ENCODE data around the gene PIEZO2. TPM values are rescaled to one million over a fixed set of nuclear protein-coding genes. Genes with fewer than 3 reads are reported as not detected.
A peak's percentile ranks its signal among the peaks of the same experiment; 100 is the strongest.

Gene PIEZO2
- polyA plus RNA-seq, 1 donor: 25.1 TPM

DNA sequence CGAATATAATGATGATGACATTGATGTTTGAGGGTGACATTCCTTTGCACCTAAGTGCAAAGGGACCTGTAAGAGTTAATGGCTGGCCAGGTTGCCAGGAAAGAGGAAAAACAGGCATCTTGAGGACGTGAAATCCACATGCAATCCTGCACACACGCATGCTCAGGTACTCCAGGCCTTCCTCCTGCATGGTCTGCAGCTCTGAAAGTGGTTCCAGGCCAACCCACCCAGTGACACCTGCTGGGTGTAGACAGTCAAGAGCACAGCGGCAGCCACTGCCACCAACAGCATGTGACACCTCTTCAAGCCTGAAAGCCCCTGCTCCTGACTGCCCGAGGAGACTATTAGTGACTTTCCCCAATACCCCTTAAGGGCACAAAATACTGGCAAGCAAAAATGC is 101.6 kb downstream of the PIEZO2 start:
- H3K27me3 ChIP-seq (ENCODE audit: control insufficient read depth, insufficient read depth, low read length): no peaks in the 10 kb centered on the region
- no peaks in the 10 kb centered on the region for H3K9me3 ChIP-seq (ENCODE audit: control insufficient read depth, low read depth, low read length)
- H3K4me1 ChIP-seq (ENCODE audit: control insufficient read depth, insufficient read depth, low read length): peaks cover 4% of the 10 kb centered on the region
- 100% methylated on average over 1 of the region's 5 CpGs for WGBS (ENCODE audit: insufficient coverage, low lambda C conversion rate)
- no peak overlapping the region for H3K4me3 ChIP-seq (ENCODE audit: low read length)
- H3K36me3 ChIP-seq (ENCODE audit: control insufficient read depth, insufficient read depth, low read length): no peaks in the 10 kb centered on the region
- DNase-seq: no peak
- no peak overlapping the region for H3K27ac ChIP-seq (ENCODE audit: low read length)

DNA sequence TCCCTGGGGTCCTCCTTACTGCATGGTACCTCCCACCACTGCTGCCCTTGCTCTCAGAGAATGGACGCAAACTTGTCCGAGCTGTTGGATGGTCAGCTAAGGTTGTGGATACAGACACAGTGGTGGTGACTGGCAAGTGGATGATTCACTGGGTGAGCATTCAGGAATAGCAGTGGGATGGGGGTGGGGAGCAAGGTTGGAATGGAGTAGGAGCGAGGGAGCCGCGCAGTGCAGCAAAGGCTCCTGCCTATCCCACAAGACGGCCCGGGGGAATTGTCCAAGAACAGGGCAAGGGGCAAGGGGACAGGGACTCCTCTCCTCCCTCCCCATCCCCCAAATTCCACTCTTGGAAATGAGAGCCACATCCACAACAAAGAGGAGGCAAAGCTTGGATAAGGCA is 102.2 kb downstream of the PIEZO2 start:
- no peaks in the 10 kb centered on the region for H3K36me3 ChIP-seq (ENCODE audit: control insufficient read depth, insufficient read depth, low read length)
- no peaks in the 10 kb centered on the region for H3K9me3 ChIP-seq (ENCODE audit: control insufficient read depth, low read depth, low read length)
- no peak for DNase-seq
- H3K27ac ChIP-seq (ENCODE audit: low read length): no peak overlapping the region
- peaks cover 4% of the 10 kb centered on the region for H3K4me1 ChIP-seq (ENCODE audit: control insufficient read depth, insufficient read depth, low read length)
- no CpG with 5 or more reads among the region's 7 CpGs for WGBS (ENCODE audit: insufficient coverage, low lambda C conversion rate)
- H3K4me3 ChIP-seq (ENCODE audit: low read length): no peak overlapping the region
- H3K27me3 ChIP-seq (ENCODE audit: control insufficient read depth, insufficient read depth, low read length): no peaks in the 10 kb centered on the region

DNA sequence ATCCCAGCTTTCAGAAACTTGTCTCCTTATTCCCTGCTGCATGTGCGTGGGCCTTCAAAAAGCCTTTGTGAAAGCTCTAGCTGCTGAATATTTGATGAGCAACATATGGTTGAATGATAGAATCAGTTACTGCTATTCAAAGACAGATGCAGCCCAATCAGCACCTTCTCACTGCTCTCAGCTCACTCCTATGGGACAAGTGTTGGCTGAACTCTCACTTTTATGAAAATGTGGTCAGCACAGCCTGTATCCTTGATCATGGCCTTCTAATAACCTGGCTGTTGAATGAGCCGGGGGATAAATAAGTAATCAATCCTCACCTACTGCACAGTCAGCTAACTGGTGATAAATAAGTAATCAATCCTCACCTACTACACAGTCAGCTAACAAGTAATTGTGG is 103.2 kb downstream of the PIEZO2 start:
- H3K36me3 ChIP-seq (ENCODE audit: control insufficient read depth, insufficient read depth, low read length): no peaks in the 10 kb centered on the region
- no CpG with 5 or more reads among the region's 2 CpGs for WGBS (ENCODE audit: insufficient coverage, low lambda C conversion rate)
- no peak for DNase-seq
- H3K27me3 ChIP-seq (ENCODE audit: control insufficient read depth, insufficient read depth, low read length): no peaks in the 10 kb centered on the region
- H3K27ac ChIP-seq (ENCODE audit: low read length): no peak overlapping the region
- no peaks in the 10 kb centered on the region for H3K9me3 ChIP-seq (ENCODE audit: control insufficient read depth, low read depth, low read length)
- H3K4me3 ChIP-seq (ENCODE audit: low read length): no peak overlapping the region
- no peaks in the 10 kb centered on the region for H3K4me1 ChIP-seq (ENCODE audit: control insufficient read depth, insufficient read depth, low read length)

DNA sequence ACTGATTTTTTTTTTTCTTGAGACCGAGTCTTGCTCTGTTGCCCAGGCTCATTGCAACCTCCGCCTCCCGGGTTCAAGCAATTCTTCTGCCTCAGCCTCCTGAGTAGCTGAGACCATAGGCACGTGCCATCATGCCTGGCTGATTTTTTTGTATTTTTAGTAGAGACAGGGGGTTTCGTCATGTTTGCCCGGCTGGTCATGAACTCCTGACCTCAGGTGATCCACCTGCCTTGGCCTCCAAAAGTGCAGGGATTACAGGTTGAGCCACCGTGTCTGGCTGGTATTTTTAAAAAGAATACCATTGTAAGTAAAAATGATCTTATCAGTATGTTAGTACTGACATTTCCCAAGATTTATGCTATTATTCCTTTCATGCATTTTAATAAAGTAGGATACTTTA is 105.7 kb downstream of the PIEZO2 start:
- Histone ChIP-seq H3K27me3 (ENCODE audit: control insufficient read depth, insufficient read depth, low read length) (no peaks in the 10 kb centered on the region), H3K4me1 (ENCODE audit: control insufficient read depth, insufficient read depth, low read length) (no peaks in the 10 kb centered on the region), H3K4me3 (ENCODE audit: low read length) (no peak overlapping the region), H3K27ac (ENCODE audit: low read length) (no peak overlapping the region), H3K36me3 (ENCODE audit: control insufficient read depth, insufficient read depth, low read length) (no peaks in the 10 kb centered on the region), H3K9me3 (ENCODE audit: control insufficient read depth, low read depth, low read length) (no peaks in the 10 kb centered on the region)
- no CpG with 5 or more reads among the region's 7 CpGs for WGBS (ENCODE audit: insufficient coverage, low lambda C conversion rate)
- DNase-seq: no peak

DNA sequence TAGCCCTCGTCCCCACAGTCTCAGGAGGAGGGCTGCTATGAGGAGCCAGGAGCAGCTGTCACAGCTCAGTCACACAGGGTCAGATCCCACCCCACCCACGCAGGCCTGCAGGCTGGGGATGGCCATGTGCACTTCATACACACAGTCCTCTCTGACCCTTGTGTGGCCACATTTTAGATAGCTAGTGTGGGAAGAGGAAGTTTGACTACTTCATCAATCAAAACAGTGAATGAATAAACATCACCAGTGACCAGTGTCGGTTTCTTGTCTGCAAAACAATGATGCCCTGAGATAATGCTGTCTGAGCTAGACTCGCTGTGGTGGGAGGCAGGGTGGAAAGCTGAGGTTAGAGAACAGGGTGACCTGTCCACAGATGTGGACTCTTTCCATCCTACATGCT is 107.1 kb downstream of the PIEZO2 start:
- no peak overlapping the region for H3K27ac ChIP-seq (ENCODE audit: low read length)
- no peaks in the 10 kb centered on the region for H3K36me3 ChIP-seq (ENCODE audit: control insufficient read depth, insufficient read depth, low read length)
- no peaks in the 10 kb centered on the region for H3K9me3 ChIP-seq (ENCODE audit: control insufficient read depth, low read depth, low read length)
- no CpG with 5 or more reads among the region's 4 CpGs for WGBS (ENCODE audit: insufficient coverage, low lambda C conversion rate)
- H3K27me3 ChIP-seq (ENCODE audit: control insufficient read depth, insufficient read depth, low read length): no peaks in the 10 kb centered on the region
- no peak for DNase-seq
- no peak overlapping the region for H3K4me3 ChIP-seq (ENCODE audit: low read length)
- peaks cover 8% of the 10 kb centered on the region for H3K4me1 ChIP-seq (ENCODE audit: control insufficient read depth, insufficient read depth, low read length)

DNA sequence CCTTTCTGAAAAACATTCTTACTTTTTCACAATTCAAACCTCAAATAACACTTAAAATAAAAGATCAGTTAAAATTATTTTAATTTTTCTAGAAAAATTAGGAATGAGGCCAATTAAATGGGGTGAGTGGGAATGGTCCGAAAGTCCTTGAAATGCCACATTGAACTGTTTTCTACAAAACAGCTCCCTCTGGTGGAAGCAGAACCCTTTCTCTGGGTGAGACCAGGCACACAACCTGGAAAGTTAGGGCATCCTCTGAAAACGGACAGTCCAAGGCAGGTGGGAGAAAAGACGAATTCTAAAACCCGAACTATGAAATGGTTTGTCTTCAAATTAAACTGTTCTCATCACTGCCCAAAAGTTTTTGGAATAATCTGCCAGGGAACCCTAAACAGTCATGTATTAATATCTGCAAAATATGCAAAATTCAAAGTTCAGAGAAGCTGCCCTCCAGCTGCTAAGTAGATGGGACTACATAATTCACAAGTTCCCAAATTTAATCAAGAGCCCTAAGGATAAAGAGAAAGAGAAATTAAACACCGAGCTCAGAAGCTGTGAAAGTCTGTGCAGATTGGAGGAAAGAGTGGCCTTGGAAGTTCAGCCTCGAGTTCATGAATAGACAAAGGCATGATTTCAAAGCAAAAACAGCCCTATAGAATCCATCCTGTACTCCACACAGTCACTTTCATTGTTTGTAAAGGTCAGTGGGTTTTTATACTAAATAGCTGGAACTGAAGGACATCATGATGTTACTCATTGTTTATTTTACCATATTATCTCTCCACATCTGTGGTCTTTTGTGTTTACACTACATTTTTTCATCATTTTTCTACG is 108.3 kb downstream of the PIEZO2 start:
- peak; percentile 25 to 41 for DNase-seq
- Histone ChIP-seq H3K27me3 (ENCODE audit: control insufficient read depth, insufficient read depth, low read length) (no peaks in the 10 kb centered on the region), H3K9me3 (ENCODE audit: control insufficient read depth, low read depth, low read length) (no peaks in the 10 kb centered on the region), H3K4me1 (ENCODE audit: control insufficient read depth, insufficient read depth, low read length) (peaks cover 8% of the 10 kb centered on the region), H3K27ac (ENCODE audit: low read length) (no peak overlapping the region), H3K36me3 (ENCODE audit: control insufficient read depth, insufficient read depth, low read length) (no peaks in the 10 kb centered on the region), H3K4me3 (ENCODE audit: low read length) (no peak overlapping the region)
- 56% methylated on average over 2 of the region's 7 CpGs for WGBS (ENCODE audit: insufficient coverage, low lambda C conversion rate)

DNA sequence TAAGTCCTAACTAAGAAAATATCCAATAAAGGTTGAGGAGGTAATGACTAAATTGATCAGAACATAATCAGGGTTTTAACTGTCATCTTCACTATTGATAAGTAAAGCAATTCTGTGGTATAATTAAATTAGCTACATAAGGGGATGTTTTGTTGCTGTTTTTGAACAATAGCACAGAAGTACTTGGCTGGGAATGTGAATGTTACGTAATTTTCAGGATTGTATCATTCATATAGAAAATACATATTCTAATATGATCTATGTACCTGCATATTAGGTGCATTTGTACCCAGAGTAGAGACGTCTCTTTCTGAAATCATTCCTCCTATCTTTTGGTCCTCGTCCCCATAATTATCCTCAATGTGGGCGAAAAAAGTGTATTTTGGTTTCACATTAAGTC is 109.0 kb downstream of the PIEZO2 start:
- Histone ChIP-seq H3K36me3 (ENCODE audit: control insufficient read depth, insufficient read depth, low read length) (no peaks in the 10 kb centered on the region), H3K9me3 (ENCODE audit: control insufficient read depth, low read depth, low read length) (no peaks in the 10 kb centered on the region), H3K27me3 (ENCODE audit: control insufficient read depth, insufficient read depth, low read length) (no peaks in the 10 kb centered on the region), H3K4me1 (ENCODE audit: control insufficient read depth, insufficient read depth, low read length) (peaks cover 8% of the 10 kb centered on the region), H3K27ac (ENCODE audit: low read length) (no peak overlapping the region), H3K4me3 (ENCODE audit: low read length) (no peak overlapping the region)
- WGBS (ENCODE audit: insufficient coverage, low lambda C conversion rate): 96% methylated on average over 4 of the region's 4 CpGs
- DNase-seq: no peak

DNA sequence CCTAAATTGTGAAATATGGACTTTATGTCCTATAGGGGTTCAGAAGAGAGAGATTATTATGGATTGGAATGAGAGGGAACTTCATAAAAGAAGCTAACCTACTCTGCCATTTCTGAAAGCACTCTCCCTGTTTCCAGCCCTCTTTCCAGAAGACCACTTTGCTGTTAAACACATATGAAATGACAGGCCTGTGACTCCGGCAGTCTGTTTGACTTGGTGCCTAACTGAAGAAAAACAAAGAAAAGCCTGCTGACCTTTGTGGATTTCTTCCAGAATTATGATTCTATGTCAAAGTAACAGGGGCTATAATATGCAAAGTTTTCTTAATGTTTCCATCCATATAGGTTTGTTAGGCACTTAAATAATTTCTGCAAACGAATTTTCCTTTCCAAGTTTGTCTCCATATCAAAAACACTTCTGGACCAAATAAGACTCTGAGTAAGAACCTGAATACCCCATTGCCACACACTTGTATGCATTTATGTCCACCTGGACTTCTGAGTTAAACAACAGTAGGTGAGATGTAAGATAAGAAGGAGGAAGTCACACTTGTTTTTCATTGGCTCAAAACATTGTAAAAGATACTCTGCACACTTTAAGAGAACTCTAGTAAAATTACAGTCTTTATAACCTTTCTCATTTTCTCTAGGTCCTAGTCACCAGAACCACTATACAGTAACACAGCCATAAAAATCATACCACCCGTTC is 111.7 kb downstream of the PIEZO2 start:
- DNase-seq: peak; percentile 20 to 64
- H3K36me3 ChIP-seq (ENCODE audit: control insufficient read depth, insufficient read depth, low read length): no peaks in the 10 kb centered on the region
- 33% methylated on average over 1 of the region's 3 CpGs for WGBS (ENCODE audit: insufficient coverage, low lambda C conversion rate)
- H3K27ac ChIP-seq (ENCODE audit: low read length): peak overlapping the region; percentile 81
- H3K4me1 ChIP-seq (ENCODE audit: control insufficient read depth, insufficient read depth, low read length): peaks cover 8% of the 10 kb centered on the region
- no peak overlapping the region for H3K4me3 ChIP-seq (ENCODE audit: low read length)
- H3K9me3 ChIP-seq (ENCODE audit: control insufficient read depth, low read depth, low read length): no peaks in the 10 kb centered on the region
- H3K27me3 ChIP-seq (ENCODE audit: control insufficient read depth, insufficient read depth, low read length): no peaks in the 10 kb centered on the region

DNA sequence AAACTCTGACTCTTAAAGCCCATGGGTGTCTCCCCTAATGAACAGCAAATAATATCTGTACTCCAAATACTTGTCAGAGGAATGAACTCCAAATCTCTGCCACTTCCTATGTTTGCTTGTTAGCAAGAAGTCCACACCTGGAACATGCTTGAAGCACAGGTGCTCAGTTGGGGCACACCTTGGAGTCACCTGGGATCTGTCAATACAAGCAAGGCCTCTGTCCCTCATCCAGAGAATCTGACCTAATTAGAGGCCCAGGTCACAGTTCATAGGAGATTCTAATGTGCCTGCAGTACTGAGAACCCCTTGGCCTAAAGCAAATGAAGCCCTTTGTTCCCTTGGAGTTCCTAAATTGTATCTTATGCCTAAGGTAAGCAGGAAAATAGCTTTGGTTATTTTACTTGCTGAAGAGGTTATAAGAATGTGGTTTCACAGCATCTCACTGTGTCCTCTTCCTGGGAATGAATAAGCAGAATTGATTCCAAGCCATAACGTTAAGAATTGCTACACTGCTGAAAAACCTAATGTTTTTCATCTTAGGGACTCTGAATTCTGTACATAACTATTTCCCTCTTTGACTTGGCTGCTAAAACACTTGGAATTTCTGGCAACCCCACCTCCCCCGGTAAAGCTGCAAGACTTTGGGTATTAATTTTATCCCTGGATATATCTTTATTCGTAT is 113.4 kb downstream of the PIEZO2 start:
- no peak overlapping the region for H3K4me3 ChIP-seq (ENCODE audit: low read length)
- no peak for DNase-seq
- H3K27me3 ChIP-seq (ENCODE audit: control insufficient read depth, insufficient read depth, low read length): no peaks in the 10 kb centered on the region
- no peak overlapping the region for H3K27ac ChIP-seq (ENCODE audit: low read length)
- no peaks in the 10 kb centered on the region for H3K36me3 ChIP-seq (ENCODE audit: control insufficient read depth, insufficient read depth, low read length)
- peaks cover 8% of the 10 kb centered on the region for H3K4me1 ChIP-seq (ENCODE audit: control insufficient read depth, insufficient read depth, low read length)
- no peaks in the 10 kb centered on the region for H3K9me3 ChIP-seq (ENCODE audit: control insufficient read depth, low read depth, low read length)
- 40% methylated on average over 1 of the region's 3 CpGs for WGBS (ENCODE audit: insufficient coverage, low lambda C conversion rate)

DNA sequence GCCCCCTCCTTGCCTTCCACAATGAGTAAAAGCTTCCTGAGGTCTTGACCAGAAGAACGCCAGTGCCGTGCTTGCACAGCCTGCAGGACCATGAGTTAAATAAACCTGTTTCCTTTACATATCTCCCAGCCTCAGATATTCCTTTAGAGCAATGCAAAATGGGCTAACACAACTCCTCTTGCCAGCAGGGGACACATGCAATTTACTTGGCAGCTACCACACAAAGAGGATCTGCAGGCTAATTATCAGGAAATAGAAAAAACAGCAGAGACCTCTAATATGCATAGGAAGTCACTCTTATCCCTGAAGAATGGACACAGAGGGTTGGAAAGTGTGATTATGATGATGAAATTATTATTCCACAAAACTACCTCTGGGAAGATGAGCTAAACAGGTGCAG is 114.0 kb downstream of the PIEZO2 start:
- no CpG with 5 or more reads among the region's 2 CpGs for WGBS (ENCODE audit: insufficient coverage, low lambda C conversion rate)
- DNase-seq: no peak
- Histone ChIP-seq H3K27ac (ENCODE audit: low read length) (no peak overlapping the region), H3K36me3 (ENCODE audit: control insufficient read depth, insufficient read depth, low read length) (no peaks in the 10 kb centered on the region), H3K4me3 (ENCODE audit: low read length) (no peak overlapping the region), H3K27me3 (ENCODE audit: control insufficient read depth, insufficient read depth, low read length) (no peaks in the 10 kb centered on the region), H3K9me3 (ENCODE audit: control insufficient read depth, low read depth, low read length) (no peaks in the 10 kb centered on the region), H3K4me1 (ENCODE audit: control insufficient read depth, insufficient read depth, low read length) (peaks cover 8% of the 10 kb centered on the region)
